Measurements from ENCODE around the gene EGFR.

DNA sequence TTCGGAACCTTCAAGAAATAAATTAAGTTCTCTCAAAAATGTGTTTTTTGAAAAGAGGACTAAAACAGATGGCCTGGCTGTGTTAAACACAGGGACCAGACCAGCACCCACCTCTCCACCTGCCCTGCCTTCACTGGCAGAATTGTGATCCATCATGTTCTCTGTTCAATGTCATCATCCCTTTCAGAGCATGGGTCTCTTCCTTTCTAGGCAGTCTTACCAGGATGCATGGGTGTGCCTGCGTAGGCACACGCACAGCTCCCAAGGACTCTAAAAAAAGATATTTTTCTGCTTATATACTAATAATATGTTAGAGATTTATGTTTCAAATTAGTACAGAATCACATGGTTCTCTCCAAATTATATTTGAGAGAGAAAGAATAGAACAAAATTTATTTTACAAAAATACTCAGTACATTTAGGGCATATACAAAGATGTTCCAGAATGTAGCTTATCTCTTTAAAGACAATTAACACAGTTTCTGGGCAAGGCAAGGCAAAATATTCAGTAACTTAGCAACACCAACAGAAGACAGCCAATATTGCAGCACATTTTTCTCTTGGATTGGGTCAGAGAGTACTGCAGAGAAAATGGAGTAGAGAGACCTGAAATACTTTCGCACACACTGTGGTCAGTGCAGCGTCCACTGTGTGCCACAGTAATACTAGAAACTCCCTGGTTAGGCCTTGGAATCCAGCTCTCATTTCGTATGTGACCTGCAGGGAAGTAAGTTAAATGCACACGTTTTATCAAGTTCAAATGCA lies 52.8 kb downstream of the EGFR start:
- no peak for TF ChIP-seq CTCF (IDR thresholded peaks at IDR 0.05)
- no peak for TF ChIP-seq POLR2A (IDR thresholded peaks at IDR 0.05)
